Measurements from ENCODE around the gene ARHGEF9.

Gene ARHGEF9

DNA sequence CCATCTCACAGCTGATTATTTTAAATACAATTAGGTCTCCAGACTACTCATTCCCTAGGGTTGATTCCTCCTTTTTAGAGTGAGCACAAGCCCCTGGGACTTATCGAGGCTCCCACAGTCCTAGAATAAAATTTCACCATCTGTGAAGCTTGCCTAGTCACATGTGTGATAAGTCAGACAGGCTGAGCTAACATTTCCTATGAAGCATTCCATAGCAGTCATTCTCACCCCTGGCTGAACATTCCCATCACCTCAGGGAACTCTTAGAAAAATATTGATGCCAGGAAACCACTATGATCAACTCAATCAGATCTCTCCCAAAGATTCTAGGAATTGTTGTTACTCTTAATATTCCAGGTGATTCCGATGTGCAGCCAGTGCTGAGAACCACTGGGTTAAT is 37.7 kb downstream of the ARHGEF9 start:
- TF ChIP-seq, protein P1, sequence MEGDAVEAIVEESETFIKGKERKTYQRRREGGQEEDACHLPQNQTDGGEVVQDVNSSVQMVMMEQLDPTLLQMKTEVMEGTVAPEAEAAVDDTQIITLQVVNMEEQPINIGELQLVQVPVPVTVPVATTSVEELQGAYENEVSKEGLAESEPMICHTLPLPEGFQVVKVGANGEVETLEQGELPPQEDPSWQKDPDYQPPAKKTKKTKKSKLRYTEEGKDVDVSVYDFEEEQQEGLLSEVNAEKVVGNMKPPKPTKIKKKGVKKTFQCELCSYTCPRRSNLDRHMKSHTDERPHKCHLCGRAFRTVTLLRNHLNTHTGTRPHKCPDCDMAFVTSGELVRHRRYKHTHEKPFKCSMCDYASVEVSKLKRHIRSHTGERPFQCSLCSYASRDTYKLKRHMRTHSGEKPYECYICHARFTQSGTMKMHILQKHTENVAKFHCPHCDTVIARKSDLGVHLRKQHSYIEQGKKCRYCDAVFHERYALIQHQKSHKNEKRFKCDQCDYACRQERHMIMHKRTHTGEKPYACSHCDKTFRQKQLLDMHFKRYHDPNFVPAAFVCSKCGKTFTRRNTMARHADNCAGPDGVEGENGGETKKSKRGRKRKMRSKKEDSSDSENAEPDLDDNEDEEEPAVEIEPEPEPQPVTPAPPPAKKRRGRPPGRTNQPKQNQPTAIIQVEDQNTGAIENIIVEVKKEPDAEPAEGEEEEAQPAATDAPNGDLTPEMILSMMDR (IDR thresholded peaks at IDR 0.05; ENCODE audit: low read depth, low read length) = no peak
- no peak for TF ChIP-seq EZH2phosphoT487 (IDR thresholded peaks at IDR 0.05; ENCODE audit: low read depth)
- Histone ChIP-seq H3K79me2 (ENCODE audit: low read length) (peaks cover 23% of the 10 kb centered on the region), H3K4me2 (ENCODE audit: low read length) (no peak overlapping the region), H2AFZ (ENCODE audit: low read depth, low read length) (no peak overlapping the region), H3K9me3 (ENCODE audit: insufficient read depth, low read length) (no peaks in the 10 kb centered on the region), H3K27me3 (ENCODE audit: low read depth, low read length) (no peaks in the 10 kb centered on the region), H3K27ac (ENCODE audit: low read length) (no peak overlapping the region), H4K20me1 (ENCODE audit: insufficient read depth, low read length) (peaks cover 4% of the 10 kb centered on the region; the same call in 1 of the 2 replicates), H3K4me3 (ENCODE audit: low read length) (no peak overlapping the region), H3K36me3 (replicated peaks; ENCODE audit: low read depth, low read length) (no peaks in the 10 kb centered on the region), H3K9ac (ENCODE audit: low read length) (no peak overlapping the region), H3K4me1 (ENCODE audit: low read length) (no peaks in the 10 kb centered on the region)

GRCh38 chrX:63746715-63747114 is 38.3 kb downstream of the ARHGEF9 start:
- no peak for TF ChIP-seq EZH2phosphoT487 (IDR thresholded peaks at IDR 0.05; ENCODE audit: low read depth)
- TF ChIP-seq, protein P1 (IDR thresholded peaks at IDR 0.05; ENCODE audit: low read depth, low read length) = no peak

GRCh38 chrX:63746278-63746677 is 38.7 kb downstream of the ARHGEF9 start:
- TF ChIP-seq, protein P1 (IDR thresholded peaks at IDR 0.05; ENCODE audit: low read depth, low read length) = no peak
- TF ChIP-seq EZH2phosphoT487 (IDR thresholded peaks at IDR 0.05; ENCODE audit: low read depth) = no peak
- peaks cover 4% of the 10 kb centered on the region for H4K20me1 ChIP-seq (ENCODE audit: insufficient read depth, low read length)
- H2AFZ ChIP-seq (ENCODE audit: low read depth, low read length) = no peak overlapping the region
- no peaks in the 10 kb centered on the region for H3K36me3 ChIP-seq (replicated peaks; ENCODE audit: low read depth, low read length)
- H3K9ac ChIP-seq (ENCODE audit: low read length) = no peak overlapping the region
- no peaks in the 10 kb centered on the region for H3K4me1 ChIP-seq (ENCODE audit: low read length)
- H3K4me3 ChIP-seq (ENCODE audit: low read length) = no peak overlapping the region
- H3K4me2 ChIP-seq (ENCODE audit: low read length) = no peak overlapping the region
- H3K27ac ChIP-seq (ENCODE audit: low read length) = no peak overlapping the region
- H3K27me3 ChIP-seq (ENCODE audit: low read depth, low read length) = no peaks in the 10 kb centered on the region
- peaks cover 13% of the 10 kb centered on the region for H3K79me2 ChIP-seq (ENCODE audit: low read length)
- no peaks in the 10 kb centered on the region for H3K9me3 ChIP-seq (ENCODE audit: insufficient read depth, low read length)

More at GRCh38 chrX:63746715-63747114, 38.3 kb downstream of the ARHGEF9 start:
- no peak overlapping the region for H3K27ac ChIP-seq (ENCODE audit: low read length)
- H3K4me3 ChIP-seq (ENCODE audit: low read length) = no peak overlapping the region
- no peak overlapping the region for H2AFZ ChIP-seq (ENCODE audit: low read depth, low read length)
- no peaks in the 10 kb centered on the region for H3K9me3 ChIP-seq (ENCODE audit: insufficient read depth, low read length)
- H4K20me1 ChIP-seq (ENCODE audit: insufficient read depth, low read length) = peaks cover 4% of the 10 kb centered on the region; the same call in 1 of the 2 replicates
- H3K27me3 ChIP-seq (ENCODE audit: low read depth, low read length) = no peaks in the 10 kb centered on the region
- no peak overlapping the region for H3K4me2 ChIP-seq (ENCODE audit: low read length)
- no peaks in the 10 kb centered on the region for H3K4me1 ChIP-seq (ENCODE audit: low read length)
- H3K36me3 ChIP-seq (replicated peaks; ENCODE audit: low read depth, low read length) = no peaks in the 10 kb centered on the region
- H3K79me2 ChIP-seq (ENCODE audit: low read length) = peaks cover 17% of the 10 kb centered on the region
- H3K9ac ChIP-seq (ENCODE audit: low read length) = no peak overlapping the region

DNA sequence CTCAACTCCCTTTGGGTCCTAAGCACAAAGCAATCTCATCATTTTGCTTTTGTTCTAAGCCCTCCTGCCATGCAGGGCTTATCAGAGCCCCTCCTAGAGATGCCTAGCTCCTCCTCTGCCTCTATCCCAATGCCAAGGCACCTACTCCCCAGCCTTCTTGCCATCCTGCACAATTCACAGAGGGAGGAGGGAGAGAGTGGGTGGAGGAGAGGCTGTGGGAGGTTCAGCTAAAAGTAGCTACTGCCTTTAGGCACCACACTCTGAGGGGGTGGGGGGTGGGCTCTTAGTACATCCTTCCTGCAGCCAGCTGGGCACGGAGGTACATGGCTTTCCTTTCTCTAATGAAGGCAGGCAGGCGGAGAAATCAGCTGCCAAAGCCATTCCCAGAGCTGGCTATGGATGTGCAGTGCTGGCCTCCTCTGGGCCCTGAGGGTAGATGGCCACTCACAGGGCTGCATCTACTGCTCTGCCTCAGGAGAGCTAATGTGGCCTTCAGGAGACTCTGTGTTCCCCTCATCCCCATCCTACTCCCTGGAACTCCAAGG is 40.1 kb downstream of the ARHGEF9 start:
- Histone ChIP-seq H3K4me3 (ENCODE audit: low read length) (no peak overlapping the region), H3K4me1 (ENCODE audit: low read length) (no peaks in the 10 kb centered on the region), H2AFZ (ENCODE audit: low read depth, low read length) (no peak overlapping the region), H3K79me2 (ENCODE audit: low read length) (peaks cover 9% of the 10 kb centered on the region), H3K9me3 (ENCODE audit: insufficient read depth, low read length) (no peaks in the 10 kb centered on the region), H4K20me1 (ENCODE audit: insufficient read depth, low read length) (peaks cover 4% of the 10 kb centered on the region), H3K27ac (ENCODE audit: low read length) (no peak overlapping the region), H3K36me3 (replicated peaks; ENCODE audit: low read depth, low read length) (no peaks in the 10 kb centered on the region), H3K9ac (ENCODE audit: low read length) (no peak overlapping the region), H3K27me3 (ENCODE audit: low read depth, low read length) (no peaks in the 10 kb centered on the region), H3K4me2 (ENCODE audit: low read length) (no peak overlapping the region)
- TF ChIP-seq, protein P1 (IDR thresholded peaks at IDR 0.05; ENCODE audit: low read depth, low read length) = no peak
- TF ChIP-seq EZH2phosphoT487 (IDR thresholded peaks at IDR 0.05; ENCODE audit: low read depth) = no peak
